ENCODE results near the gene THRB. TPM values are rescaled to one million over a fixed set of nuclear protein-coding genes. Genes with fewer than 3 reads are reported as not detected.

Gene THRB
- total and polyA plus RNA-seq, 9 of the 15 experiments (the other 6 are each of a cell fraction or from before 2014, with no cell fraction given): 1.7 to 14.9 (median 6.9) TPM

DNA sequence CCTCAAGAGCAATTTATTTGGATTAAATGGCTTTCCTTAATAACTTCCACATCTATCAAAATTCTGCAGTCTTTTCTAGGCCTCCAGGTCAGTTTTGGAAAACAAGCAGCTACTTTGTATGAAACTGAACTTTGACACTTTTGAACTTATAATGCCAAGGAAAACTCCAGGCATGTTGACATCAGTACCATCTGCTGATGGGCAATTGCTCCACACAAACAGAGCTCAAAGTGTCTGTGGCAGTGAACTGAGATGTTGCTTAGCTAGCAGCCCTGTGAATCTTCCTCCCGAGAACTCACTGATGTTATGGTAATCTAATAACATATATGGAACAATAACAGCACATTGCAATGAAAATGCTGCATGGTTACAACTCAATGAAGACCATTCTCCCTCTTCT, 250.2 kb downstream of the THRB start:
- in situ Hi-C loops (cut with MboI): loop anchor here (10.0 kb wide), 1 partner anchor 250 kb away; no protein-coding TSS in a partner anchor
- CTCF ChIA-PET (ENCODE audit: low intra/inter-chr PET ratio): no interaction called here
- TF ChIP-seq ASH1L (IDR thresholded peaks at IDR 0.05; ENCODE audit: borderline replicate concordance, low read depth, partially characterized antibody) (no peak), ZKSCAN8 (CRISPR knock-in tag; IDR thresholded peaks at IDR 0.05) (no peak), YBX1 (IDR thresholded peaks at IDR 0.05) (no peak), TRIM28 (IDR thresholded peaks at IDR 0.05) (no peak), ZNF780A (CRISPR knock-in tag; IDR thresholded peaks at IDR 0.05) (no peak), RBM39 (optimal IDR thresholded peaks at IDR 0.05; ENCODE audit: low read depth, low read length) (no peak), RBM25 (IDR thresholded peaks at IDR 0.05; ENCODE audit: low read depth, low read length, severe bottlenecking) (no peak), DDX20 (tag; IDR thresholded peaks at IDR 0.05; ENCODE audit: low read depth) (no peak), ZNF764 (CRISPR knock-in tag; IDR thresholded peaks at IDR 0.05; ENCODE audit: low read depth) (no peak), ZNF76 (CRISPR knock-in tag; IDR thresholded peaks at IDR 0.05; ENCODE audit: borderline replicate concordance) (no peak), HDAC1 (IDR thresholded peaks at IDR 0.05) (no peak), FUS (optimal IDR thresholded peaks at IDR 0.05; ENCODE audit: low read depth, low read length) (no peak)
- TF ChIP-seq, protein P1, sequence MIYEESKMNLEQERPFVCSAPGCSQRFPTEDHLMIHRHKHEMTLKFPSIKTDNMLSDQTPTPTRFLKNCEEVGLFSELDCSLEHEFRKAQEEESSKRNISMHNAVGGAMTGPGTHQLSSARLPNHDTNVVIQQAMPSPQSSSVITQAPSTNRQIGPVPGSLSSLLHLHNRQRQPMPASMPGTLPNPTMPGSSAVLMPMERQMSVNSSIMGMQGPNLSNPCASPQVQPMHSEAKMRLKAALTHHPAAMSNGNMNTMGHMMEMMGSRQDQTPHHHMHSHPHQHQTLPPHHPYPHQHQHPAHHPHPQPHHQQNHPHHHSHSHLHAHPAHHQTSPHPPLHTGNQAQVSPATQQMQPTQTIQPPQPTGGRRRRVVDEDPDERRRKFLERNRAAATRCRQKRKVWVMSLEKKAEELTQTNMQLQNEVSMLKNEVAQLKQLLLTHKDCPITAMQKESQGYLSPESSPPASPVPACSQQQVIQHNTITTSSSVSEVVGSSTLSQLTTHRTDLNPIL (CRISPR knock-in tag; IDR thresholded peaks at IDR 0.05): no peak
- TF ChIP-seq, protein P2, sequence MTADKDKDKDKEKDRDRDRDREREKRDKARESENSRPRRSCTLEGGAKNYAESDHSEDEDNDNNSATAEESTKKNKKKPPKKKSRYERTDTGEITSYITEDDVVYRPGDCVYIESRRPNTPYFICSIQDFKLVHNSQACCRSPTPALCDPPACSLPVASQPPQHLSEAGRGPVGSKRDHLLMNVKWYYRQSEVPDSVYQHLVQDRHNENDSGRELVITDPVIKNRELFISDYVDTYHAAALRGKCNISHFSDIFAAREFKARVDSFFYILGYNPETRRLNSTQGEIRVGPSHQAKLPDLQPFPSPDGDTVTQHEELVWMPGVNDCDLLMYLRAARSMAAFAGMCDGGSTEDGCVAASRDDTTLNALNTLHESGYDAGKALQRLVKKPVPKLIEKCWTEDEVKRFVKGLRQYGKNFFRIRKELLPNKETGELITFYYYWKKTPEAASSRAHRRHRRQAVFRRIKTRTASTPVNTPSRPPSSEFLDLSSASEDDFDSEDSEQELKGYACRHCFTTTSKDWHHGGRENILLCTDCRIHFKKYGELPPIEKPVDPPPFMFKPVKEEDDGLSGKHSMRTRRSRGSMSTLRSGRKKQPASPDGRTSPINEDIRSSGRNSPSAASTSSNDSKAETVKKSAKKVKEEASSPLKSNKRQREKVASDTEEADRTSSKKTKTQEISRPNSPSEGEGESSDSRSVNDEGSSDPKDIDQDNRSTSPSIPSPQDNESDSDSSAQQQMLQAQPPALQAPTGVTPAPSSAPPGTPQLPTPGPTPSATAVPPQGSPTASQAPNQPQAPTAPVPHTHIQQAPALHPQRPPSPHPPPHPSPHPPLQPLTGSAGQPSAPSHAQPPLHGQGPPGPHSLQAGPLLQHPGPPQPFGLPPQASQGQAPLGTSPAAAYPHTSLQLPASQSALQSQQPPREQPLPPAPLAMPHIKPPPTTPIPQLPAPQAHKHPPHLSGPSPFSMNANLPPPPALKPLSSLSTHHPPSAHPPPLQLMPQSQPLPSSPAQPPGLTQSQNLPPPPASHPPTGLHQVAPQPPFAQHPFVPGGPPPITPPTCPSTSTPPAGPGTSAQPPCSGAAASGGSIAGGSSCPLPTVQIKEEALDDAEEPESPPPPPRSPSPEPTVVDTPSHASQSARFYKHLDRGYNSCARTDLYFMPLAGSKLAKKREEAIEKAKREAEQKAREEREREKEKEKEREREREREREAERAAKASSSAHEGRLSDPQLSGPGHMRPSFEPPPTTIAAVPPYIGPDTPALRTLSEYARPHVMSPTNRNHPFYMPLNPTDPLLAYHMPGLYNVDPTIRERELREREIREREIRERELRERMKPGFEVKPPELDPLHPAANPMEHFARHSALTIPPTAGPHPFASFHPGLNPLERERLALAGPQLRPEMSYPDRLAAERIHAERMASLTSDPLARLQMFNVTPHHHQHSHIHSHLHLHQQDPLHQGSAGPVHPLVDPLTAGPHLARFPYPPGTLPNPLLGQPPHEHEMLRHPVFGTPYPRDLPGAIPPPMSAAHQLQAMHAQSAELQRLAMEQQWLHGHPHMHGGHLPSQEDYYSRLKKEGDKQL (CRISPR knock-in tag; IDR thresholded peaks at IDR 0.05; ENCODE audit: borderline replicate concordance): no peak
- TF ChIP-seq, protein P3, sequence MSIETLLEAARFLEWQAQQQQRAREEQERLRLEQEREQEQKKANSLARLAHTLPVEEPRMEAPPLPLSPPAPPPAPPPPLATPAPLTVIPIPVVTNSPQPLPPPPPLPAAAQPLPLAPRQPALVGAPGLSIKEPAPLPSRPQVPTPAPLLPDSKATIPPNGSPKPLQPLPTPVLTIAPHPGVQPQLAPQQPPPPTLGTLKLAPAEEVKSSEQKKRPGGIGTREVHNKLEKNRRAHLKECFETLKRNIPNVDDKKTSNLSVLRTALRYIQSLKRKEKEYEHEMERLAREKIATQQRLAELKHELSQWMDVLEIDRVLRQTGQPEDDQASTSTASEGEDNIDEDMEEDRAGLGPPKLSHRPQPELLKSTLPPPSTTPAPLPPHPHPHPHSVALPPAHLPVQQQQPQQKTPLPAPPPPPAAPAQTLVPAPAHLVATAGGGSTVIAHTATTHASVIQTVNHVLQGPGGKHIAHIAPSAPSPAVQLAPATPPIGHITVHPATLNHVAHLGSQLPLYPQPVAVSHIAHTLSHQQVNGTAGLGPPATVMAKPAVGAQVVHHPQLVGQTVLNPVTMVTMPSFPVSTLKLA (conservative IDR thresholded peaks at IDR 0.05): no peak

More for the DNA sequence above, 250.2 kb downstream of the THRB start:
- no peak for DNase-seq (ENCODE audit: extremely low read depth in 1 of 4, low spot score in 3 of 4)
- Histone ChIP-seq H3K9ac (ENCODE audit: insufficient read depth in 1 of 2, low read depth in 2 of 2, low read length in 2 of 2) (no peak overlapping the region), H3K4me3 (no peak overlapping the region), H3K36me3 (ENCODE audit: control insufficient read depth, insufficient read depth, low read length) (no peaks in the 10 kb centered on the region), H3K27ac (ENCODE audit: extremely low read depth, low read depth, low read length) (no peak overlapping the region), H3K4me1 (replicated peaks in 1 of 2; ENCODE audit: control insufficient read depth in 2 of 2, insufficient read depth in 2 of 2, low read length in 2 of 2) (no peaks in the 10 kb centered on the region), H4K20me1 (replicated peaks; ENCODE audit: control insufficient read depth, insufficient read depth, low read length) (no peaks in the 10 kb centered on the region), H2AFZ (ENCODE audit: low read depth, low read length) (no peak overlapping the region), H3K27me3 (ENCODE audit: control insufficient read depth in 2 of 2, insufficient read depth in 2 of 2, low read length in 2 of 2) (no peaks in the 10 kb centered on the region), H3K79me2 (ENCODE audit: control insufficient read depth, insufficient read depth, low read length) (no peaks in the 10 kb centered on the region), H3K9me3 (replicated peaks; ENCODE audit: control insufficient read depth, insufficient read depth, low read depth, low read length) (no peaks in the 10 kb centered on the region), H3K9me1 (ENCODE audit: control insufficient read depth, insufficient read depth, low read length) (no peaks in the 10 kb centered on the region), H3K4me2 (ENCODE audit: insufficient read depth, low read length) (no peak overlapping the region)
- POLR2A ChIA-PET: interaction anchor here (1.0 kb wide), 2 partner anchors 14 to 16 kb away, joined by 3 read pairs; no protein-coding TSS in a partner anchor
- whole genome bisulfite sequencing (ENCODE audit: insufficient coverage, low coverage, missing lambda C conversion rate): 37% methylated on average over 1 of the region's 1 CpG
- no TSS peak for BruUV-seq (replicated peaks)
- intact Hi-C loops (cut with micrococcal nuclease): no loop called here
- no peak for ATAC-seq
- no peak for FAIRE-seq

Measured in K562 (cell line).